IPS-11a (cell line): ENCODE data around the gene HOXA4.

Experiments used
- H3K4me3 ChIP-seq: one replicate; pipeline ENCODE4 v1.5.1; 2013; ENCODE audit warnings: low read depth, low read length, control low read depth

Gene HOXA4

DNA sequence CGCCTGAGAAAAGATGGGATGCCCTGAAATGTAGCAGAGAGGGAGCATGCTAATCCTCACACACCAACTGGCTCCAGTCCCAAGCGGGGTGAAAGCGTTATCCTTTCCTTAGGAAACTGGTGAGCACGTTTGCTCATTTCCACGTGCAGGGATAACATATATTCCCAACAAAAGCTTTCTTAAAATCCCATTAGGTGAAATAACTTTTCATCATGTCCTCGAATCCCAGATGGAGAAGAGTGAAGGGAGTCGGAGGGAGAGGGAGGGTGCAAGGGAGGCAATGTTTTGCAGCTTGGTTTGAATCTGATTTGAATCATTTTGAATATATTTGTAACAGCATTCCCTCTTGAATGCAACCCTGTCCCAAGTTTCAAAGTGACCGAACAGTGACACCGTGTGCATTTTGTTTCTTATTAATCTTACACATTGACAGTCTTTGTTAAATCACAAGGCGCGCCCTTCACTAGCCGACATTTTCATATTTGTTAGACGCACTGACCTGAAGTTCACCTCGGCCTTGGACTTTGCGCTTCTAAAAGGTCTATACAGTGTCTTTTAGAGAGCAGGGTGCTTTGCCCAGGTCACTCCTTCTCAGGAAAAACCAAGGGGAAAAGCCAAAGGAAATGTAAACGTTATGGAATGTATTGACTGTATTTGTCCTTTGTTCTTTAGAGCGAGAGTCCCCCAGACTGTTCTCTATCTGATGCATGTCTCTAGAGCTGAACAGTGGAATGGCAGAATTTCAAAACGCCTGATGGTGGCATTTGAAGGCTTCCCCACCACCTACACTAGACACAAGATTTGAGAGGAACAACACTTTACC lies 3.1 kb upstream of the HOXA4 start:
- H3K4me3 ChIP-seq, result no peak overlapping the region

DNA sequence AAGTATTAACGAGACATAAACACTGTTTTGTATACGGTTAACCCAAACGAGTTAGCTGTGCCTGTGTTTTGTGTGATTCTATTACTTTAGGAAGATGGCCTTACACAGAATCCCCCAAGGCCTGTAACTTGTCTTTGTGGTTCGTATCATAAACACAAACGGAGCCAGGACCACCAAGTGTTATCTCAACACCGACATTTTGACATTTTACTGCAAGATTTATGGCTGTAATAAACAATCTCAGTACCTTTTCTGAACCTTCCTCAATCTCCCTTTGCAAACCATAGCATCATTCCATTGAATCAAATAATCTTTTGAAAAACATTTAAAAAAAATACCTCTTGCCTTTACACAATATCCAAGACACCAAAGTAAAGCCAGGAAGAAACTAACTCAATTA lies 2.4 kb upstream of the HOXA4 start:
- H3K4me3 ChIP-seq, result no peak overlapping the region

DNA sequence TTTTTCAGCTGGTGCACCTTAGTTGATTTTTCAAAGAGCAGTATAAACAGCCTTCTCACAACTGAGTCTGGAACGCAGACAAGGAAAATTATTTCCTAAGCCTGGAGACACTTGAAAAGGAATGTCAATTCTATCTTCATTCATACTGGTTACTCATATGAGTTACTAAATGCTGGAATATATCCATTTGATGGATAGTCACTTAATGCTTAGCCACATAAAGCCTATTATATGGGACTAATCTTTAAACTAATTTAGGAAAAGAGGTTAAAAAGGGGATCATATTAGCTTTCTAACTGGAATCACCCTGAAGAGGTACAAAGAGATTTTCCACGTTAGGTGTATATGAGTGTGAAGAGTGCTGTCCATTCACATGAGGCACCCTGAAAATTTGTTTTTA lies 1.7 kb upstream of the HOXA4 start:
- no peak overlapping the region for H3K4me3 ChIP-seq

DNA sequence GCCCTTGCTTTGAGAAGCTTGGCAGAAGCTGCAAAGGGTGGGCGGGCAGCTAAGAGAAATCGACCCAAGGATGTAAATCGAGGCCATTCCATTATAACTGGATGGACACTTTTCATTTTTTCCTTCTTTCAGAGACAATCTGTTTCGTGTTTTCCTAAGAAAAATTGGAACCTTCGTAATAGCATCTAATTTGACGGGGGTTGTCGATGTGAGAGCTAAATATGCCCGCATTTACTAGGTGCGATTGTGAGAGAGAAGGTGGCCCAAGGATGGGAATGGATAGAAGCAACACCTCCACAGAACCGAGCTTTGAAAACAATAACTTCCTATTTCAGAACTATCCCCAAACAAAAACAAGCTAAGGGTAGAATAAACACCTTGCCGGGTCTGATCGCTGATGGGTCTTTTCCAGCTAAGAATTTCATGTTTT lies 848 bp upstream of the HOXA4 start:
- no peak overlapping the region for H3K4me3 ChIP-seq

DNA sequence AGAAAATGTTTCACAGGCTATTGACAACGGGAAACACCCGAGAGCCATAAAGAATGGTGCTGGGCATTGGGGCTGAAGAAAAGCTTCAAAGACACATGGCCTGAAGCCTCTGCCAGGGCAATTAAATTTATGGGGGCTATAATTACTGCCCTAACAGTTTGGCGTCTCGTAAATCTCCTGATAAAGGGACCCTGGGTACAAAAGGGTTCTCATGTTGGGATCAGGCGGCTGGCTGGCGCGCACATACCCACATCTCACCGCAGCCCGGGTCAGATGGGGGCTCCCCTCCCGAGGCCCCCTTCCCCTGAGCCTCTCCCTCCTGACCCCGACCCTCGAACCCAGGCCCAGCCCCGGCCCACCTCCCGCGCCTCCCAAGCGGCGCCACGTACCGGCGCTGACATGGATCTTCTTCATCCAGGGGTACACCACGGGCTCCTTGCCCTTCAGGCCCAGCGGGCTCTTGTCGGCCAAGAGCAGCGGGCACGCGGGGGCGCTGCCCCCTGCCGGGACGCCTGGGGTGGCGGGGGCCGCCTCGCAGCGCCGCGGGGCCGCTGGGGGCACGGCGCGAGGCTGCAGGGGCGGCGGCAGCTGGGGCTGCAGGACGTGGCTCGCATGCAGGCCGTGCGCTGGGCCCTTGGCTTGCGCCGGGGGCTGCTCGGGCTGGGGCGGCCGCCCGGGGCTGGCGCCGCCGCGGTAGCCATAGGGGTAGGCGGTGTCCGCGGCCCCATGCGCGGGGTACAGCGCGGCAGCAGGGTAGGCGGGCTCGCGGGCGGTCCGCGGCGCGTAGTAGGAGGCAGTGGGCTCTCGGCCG lies 623 bp downstream of the HOXA4 start:
- H3K4me3 ChIP-seq, result no peak overlapping the region

DNA sequence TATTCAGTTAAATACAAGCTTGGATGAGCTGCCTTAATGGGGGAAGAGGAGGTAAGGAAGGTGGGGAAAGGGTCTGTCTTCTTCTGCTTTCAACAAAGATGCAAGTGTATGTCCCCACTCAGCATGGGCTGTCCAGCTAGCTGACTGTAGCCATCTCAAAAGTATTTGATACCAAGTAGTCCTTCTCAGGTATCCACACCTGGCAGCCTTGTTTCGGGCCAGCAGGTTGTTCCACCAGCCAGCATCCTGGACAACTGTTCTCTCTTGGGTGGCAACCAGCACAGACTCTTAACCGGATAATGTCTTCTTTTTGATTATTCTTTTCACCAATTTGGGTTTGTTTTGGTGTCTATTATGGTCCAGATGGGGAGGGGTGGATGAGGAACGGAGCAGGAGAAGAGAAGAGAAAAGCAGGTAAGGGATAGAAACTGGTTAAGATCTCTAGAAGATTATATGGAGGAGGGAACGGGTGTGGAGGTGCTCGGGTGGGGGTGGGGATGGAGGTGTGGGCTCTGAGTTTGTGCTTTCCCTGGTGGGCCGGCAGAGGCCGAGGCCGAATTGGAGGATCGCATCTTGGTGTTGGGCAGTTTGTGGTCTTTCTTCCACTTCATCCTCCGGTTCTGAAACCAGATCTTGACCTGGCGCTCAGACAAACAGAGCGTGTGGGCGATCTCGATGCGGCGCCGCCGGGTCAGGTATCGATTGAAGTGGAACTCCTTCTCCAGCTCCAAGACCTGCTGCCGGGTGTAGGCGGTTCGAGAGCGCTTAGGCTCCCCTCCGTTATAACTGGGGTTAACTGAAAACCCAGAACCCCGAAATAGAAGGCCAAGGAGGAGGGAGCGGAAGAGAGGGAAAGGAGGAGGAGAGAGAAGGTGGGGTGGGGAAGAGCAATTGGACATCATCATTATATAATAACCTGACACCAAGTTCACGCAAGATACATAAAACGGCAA lies 1.5 kb downstream of the HOXA4 start:
- H3K4me3 ChIP-seq, result no peak overlapping the region

DNA sequence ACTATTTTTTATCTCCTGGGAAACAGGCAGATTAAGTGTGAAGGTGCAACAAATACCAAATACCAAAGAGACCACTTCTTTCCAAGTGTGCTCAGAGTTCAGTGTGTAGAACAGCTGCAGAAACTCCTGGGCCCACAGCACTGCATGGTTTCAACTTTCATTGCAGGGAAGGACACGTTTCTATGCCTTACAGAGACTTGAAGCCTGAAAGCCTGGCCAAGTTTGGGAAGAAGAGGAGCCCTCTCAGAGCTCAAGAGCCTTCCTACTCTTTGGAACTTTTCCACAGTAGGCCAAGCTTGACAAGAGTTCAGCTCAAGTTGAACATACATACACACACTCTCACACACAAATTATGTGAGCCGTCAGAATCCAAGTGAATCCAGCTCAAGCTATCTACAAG lies 2.5 kb downstream of the HOXA4 start:
- H3K4me3 ChIP-seq, result no peak overlapping the region

DNA sequence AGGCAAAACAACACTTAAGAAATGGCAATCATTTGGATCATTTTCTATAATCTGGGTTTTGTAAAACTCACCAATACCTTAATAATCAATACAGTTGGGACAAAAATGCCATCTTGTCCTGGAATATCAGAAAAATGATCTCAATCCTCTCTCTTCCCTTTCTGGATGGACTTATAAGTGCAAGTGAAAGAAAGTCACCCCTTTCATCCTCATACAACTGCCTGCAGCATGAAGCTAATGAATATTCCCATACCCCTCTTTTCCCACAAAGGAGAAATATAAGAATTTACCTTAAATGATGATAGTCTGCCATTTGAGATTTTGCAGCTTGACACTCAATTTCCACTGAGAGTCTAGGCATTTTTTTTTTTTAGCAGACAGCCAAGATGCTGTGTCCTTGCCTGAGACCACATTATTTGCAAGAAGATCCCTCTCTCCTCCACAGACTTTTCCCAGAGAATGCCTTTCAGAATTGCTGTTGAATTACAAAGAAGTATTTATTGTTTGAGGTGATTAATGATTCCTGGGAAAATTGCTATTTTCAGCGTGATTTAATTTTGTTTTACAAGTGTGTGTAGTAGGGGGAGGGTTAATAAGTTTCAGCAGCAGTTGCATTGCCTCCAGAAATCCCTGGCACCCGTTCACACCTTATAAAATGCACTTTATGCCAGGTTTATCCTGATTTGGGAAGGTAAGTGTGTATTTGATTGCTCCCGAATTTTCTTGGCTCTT lies 3.8 kb downstream of the HOXA4 start:
- H3K4me3 ChIP-seq, result no peak overlapping the region

DNA sequence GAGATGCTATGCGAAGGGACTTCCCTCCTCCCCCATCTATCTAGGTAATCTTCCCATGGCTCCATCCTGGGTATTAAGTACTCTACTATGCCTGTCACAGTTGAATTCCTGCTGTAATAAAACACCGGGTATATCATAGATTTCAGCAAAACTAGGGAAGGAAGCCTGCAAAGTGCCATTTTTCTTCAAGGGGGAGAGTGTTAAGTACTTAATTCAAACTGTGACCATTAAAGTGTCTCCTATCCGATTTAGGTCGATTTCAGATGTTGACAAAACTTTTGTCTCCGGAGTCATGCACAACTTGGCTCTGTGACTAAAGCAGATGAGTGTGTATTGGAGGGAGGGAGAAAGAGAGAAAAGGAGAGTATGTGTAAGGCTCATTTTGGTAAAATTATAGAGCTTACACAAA lies 4.6 kb downstream of the HOXA4 start:
- no peak overlapping the region for H3K4me3 ChIP-seq

DNA sequence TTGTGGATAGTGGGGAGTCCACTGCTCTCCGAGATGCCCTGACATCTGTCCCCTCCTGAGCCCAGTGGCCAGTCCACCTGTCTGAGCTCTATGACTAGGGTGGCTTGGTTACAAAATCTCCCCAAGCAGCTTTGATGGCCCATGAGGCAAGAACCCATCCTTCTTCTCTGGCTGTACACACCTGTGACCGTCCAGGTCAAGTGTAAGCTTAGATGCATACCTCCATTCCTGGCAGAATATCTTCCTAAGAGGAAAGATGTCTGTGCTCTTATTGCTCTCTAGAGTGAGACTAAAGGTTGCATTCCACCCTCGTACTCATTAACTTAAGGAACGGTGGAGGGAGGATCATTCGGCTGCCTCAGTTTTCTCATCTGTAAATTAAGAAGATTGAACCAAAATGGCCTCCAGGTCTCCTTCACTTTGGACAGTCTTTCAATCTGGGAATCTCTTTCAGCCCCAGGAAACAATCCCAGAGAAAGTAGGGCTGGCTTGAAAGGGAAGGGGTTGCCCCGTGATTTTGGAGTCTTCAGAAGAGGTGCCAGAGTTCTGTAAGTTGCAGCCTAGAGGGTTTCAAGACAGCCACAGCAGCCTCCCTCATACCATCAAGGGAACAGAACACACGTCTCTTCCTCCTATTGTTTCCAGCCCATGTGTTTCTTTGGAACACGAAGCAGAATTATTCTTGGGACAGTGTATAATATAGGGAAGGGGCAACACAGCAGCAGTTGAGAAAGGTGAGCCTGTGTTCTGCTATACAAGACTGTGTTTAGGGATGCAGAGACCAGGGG lies 5.5 kb downstream of the HOXA4 start:
- no peak overlapping the region for H3K4me3 ChIP-seq

DNA sequence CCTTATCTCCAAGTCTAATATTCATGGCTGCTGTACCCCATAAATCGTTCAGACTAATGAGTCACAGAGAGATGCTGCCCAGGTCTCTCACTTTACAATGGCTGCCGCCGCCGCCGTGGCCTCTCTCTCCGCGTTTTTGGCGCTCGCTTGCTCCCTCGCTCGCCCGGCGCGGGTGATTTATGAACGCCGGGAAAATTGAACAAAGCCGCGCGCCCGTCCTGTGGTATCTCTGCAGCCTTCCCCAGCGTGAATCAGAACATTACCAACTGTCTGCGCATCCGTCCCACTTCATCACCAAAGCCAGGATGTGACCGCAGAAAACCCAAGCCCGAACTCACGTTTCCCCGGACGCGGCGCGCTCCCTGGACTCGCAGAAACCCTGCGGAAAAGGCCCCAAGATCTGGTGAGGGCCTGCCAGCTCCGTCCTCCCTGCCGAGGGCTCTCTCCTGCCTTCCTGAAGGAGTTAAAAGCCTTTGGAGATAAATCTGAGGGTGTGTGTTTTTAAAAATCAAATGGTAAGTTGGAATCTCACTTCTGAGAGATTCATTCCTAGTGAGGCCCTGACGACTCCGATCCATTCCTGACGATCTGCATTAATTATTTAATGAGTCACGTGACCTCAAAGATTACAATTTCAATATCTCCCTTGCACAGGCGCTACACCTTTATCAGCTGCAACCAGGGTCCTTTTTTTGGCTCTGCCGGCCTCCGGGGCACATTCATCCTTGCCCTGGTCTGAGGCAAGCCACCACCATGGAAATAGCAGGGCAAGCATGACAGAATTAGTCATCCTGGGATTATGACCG lies 6.3 kb downstream of the HOXA4 start:
- no peak overlapping the region for H3K4me3 ChIP-seq

DNA sequence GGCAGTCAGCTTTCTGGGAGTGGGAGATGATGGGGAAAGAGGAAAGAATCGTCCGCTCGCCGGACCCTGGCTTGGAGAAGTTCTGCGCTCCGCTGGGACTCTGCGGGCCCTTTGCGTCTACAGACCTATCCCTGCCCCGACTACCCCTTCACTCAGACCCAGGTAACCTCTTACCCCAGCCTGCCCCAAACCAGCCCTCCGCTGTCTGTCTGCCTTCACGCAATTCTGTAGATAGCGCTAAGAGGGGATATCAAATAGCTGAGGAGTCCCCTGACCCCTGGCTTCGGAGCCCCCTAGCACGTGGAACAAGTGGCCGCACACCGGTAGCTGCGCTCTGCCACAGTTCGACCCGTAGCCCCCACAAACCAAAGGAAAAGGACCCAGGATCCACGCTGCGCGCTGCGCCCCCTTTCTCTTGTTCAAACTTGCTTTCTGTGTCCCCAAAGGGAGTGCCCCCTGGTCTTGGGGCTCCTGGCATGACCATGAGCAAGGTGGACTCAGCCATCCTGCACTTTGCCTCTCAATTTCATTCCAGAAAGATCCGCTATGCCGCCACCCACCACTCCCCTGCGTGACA lies 7.0 kb downstream of the HOXA4 start:
- H3K4me3 ChIP-seq, result no peak overlapping the region

DNA sequence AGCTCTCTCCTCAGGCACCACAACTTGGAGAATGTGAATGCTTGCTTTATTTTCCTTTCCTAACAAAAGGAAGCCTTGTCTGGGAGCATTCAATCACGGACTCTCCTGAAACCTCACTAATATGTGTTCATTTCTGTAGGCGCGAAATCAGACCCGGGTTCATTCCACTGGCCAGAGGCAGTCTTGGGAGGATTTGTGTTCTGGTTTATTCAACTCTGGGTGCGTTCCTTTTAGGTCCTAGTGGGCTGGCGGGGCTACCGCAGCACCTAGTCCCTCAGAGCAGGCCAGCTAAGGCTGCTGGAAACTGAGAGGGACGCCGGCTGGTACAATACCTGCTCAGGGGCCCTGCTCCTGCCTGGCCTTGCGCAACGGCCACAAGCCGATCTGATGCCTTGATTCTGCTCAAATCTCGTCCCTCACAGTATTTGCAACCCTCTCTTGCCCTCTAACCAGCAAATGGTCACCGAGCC lies 7.5 kb downstream of the HOXA4 start:
- H3K4me3 ChIP-seq, result no peak overlapping the region

DNA sequence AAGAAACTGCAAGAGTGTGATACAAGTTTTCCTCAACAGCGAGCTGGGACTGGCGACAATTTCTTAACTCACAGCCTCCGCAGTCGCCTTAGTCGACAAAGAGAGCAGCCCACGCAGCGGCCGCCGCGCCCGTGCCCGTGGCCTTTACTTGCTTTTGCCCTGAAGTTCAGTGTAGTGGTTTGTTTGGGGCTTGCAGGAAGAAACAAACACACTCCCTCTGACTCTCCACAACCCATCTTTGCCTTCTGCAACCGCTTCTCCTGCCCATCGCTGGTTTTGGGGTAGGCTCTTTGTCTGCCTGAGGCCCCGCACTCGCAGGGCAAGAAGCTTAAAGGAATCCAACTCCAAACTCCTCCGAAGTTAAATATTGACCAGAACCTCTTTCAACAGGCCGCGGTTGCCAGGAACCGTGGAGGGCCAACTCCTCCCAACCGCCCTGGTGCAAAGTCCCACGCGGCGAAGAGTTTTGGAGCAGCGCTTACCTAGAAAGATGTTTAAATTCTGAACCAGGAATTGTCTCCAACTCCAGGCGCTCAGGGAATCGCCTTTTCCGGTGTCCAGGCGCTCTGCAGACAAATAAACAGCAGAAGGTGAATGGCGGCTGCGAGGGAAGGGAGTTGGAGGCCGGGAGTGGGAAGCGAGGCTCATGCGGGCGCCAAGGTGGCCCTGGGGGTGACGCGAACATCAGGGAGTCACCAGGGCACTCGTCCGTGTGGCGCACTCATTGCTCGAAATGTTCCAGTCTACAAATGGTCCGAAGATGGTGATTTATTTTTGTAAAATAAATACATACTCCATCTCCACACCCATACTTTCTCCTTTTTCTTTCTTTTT lies 8.3 kb downstream of the HOXA4 start:
- no peak overlapping the region for H3K4me3 ChIP-seq

DNA sequence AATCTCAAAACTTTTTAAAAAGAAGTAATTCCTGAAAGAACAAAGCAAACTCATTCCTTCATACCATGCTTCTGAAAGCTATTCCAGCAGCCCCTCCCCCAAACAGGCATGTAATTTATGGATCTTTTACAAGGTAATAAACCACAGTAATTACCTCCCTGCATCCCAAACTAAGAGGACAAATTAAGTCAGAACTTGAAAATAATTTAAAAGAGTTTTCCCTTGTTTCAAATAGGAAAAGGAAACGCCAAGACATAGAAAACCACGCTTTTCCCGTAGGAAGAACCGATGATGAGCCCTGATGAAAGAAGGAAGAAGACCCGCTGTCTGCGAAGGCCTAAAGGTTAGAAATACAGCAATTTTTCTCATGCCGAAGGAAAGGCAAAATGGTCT lies 8.9 kb downstream of the HOXA4 start:
- no peak overlapping the region for H3K4me3 ChIP-seq

DNA sequence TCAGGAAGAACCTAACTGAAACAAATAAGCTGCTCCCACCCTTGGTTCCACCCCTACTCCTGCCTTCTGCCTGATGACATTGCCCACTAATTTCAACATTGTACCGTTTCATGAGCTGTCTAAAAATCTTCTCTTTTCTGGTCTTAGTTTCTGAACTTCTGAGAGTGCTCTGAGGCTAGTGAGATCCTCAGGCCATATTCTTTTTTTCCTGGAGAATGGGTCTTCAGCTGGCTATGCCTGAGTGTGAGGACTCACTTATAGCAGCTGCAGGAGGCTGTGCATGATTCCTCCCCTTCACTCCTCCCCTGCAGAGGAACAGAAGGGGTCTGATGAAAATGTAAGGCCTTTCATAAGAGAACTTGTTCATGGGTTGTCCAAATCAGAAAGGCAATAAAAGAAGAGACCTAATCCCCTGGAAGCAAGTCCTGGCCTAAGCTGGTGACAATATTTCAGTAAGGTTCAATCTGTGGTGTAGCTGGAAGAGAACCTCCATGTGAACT lies 11.1 kb downstream of the HOXA4 start:
- H3K4me3 ChIP-seq, result no peak overlapping the region

DNA sequence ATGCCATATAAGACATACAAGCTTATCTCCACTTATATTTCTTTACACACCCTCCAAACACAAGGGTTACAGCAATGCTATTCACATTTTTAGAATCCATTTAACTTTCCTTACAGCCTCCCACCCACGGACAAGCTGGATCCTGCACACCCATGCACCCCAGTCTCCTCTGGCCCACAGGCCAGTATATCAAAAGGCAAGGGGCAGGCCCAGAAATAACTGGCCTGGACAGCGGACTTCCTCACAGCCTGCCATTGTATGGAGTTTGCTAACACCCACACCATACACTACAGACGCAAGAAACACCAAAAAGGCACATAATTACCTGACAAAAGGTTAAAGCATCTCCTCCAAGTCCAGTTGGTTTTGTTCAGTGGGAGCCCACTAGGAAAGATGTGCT lies 12.0 kb downstream of the HOXA4 start:
- H3K4me3 ChIP-seq, result no peak overlapping the region
